Measurements from ENCODE around the gene GBX2.

- TF ChIP-seq, protein P1, sequence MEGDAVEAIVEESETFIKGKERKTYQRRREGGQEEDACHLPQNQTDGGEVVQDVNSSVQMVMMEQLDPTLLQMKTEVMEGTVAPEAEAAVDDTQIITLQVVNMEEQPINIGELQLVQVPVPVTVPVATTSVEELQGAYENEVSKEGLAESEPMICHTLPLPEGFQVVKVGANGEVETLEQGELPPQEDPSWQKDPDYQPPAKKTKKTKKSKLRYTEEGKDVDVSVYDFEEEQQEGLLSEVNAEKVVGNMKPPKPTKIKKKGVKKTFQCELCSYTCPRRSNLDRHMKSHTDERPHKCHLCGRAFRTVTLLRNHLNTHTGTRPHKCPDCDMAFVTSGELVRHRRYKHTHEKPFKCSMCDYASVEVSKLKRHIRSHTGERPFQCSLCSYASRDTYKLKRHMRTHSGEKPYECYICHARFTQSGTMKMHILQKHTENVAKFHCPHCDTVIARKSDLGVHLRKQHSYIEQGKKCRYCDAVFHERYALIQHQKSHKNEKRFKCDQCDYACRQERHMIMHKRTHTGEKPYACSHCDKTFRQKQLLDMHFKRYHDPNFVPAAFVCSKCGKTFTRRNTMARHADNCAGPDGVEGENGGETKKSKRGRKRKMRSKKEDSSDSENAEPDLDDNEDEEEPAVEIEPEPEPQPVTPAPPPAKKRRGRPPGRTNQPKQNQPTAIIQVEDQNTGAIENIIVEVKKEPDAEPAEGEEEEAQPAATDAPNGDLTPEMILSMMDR (IDR thresholded peaks at IDR 0.05): no peak
- TF ChIP-seq EZH2 (IDR thresholded peaks at IDR 0.05; ENCODE audit: borderline replicate concordance, insufficient read depth, low read depth, low read length, poor library complexity, severe bottlenecking): no peak
Observed at GRCh38 chr2:236133410-236134012, 34.7 kb downstream of the GBX2 start.

All from B cell (primary cell).